Lung (tissue), 12 donors: Measurements from ENCODE around the gene FXYD7. TPM values are rescaled to one million over a fixed set of nuclear protein-coding genes. Genes with fewer than 3 reads are reported as not detected.

ENCODE experiments used
- ATAC-seq: fragments of 200-7000 bp; cut with Tn5 transposase; one replicate; pipeline ENCODE4 v1.9.1; 2020; ENCODE audit warnings: moderate number of reproducible peaks; ENCODE audit not compliant: insufficient read depth, low FRiP score
- DNase-seq, 3 donors: peaks; one replicate each; pipeline ENCODE4 v3.0.0-alpha.2; 2013 to 2017
- H3K27ac ChIP-seq, 2 donors: one replicate each; pipeline ENCODE4 v1.5.1; 2013; ENCODE audit warnings: mild to moderate bottlenecking in 2 of 2, moderate library complexity in 2 of 2, control low read depth in 1 of 2, inconsistent platforms in 1 of 2, low read depth in 1 of 2, low read length in 1 of 2
- H3K27me3 ChIP-seq, 3 donors: one replicate each; pipeline ENCODE4 v1.5.1; 2013; ENCODE audit warnings: low read length in 2 of 3; ENCODE audit not compliant: control insufficient read depth in 3 of 3, insufficient read depth in 3 of 3
- H3K36me3 ChIP-seq, 4 donors: one replicate each; pipeline ENCODE4 v1.5.1; 2013; ENCODE audit warnings: low read length in 4 of 4, mild to moderate bottlenecking in 1 of 4, moderate library complexity in 1 of 4; ENCODE audit not compliant: control insufficient read depth in 4 of 4, insufficient read depth in 4 of 4
- H3K4me1 ChIP-seq, 5 donors: one replicate each; pipeline ENCODE4 v1.5.1; 2013; ENCODE audit warnings: low read length in 5 of 5, mild to moderate bottlenecking in 2 of 5, moderate library complexity in 1 of 5; ENCODE audit not compliant: control insufficient read depth in 5 of 5, insufficient read depth in 5 of 5
- H3K4me3 ChIP-seq: one replicate; pipeline ENCODE4 v1.5.1; 2013; ENCODE audit warnings: mild to moderate bottlenecking, control low read depth, moderate library complexity
- H3K9ac ChIP-seq, 2 donors: one replicate each; pipeline ENCODE4 v1.5.1; 2013; ENCODE audit warnings: low read length in 2 of 2, control low read depth in 1 of 2; ENCODE audit not compliant: insufficient read depth in 1 of 2
- H3K9me3 ChIP-seq, 4 donors: one replicate each; pipeline ENCODE4 v1.5.1; 2013; ENCODE audit warnings: low read length in 3 of 4, mild to moderate bottlenecking in 1 of 4, moderate library complexity in 1 of 4; ENCODE audit not compliant: control insufficient read depth in 4 of 4, insufficient read depth in 3 of 4
- CTCF ChIP-seq: IDR thresholded peaks from 2 replicates; pipeline ENCODE4 v1.5.1; 2012; ENCODE audit warnings: mild to moderate bottlenecking; ENCODE audit errors: control extremely low read depth, extremely low read depth
- whole genome bisulfite sequencing, 2 donors: extraction: QIAGEN DNeasy Blood & Tissue Kit; methylation state at CpG; one replicate each; pipeline ENCODE4 v1.1.7; 2013; 5-methylcytosine and 5-hydroxymethylcytosine counted together
- polyA plus RNA-seq, 2 donors: library from polyadenylated mRNA; stranded (reverse); fragments of 200-250 nt; gene quantifications; one replicate each; pipeline ENCODE4 v1.2.1, GENCODE V29; 2013
- total RNA-seq, 2 donors: library from RNA; depleted of rRNA in 1 of 2; stranded (reverse); fragments of >200 nt in 1 of 2; gene quantifications; one replicate each; pipeline ENCODE4 v1.2.1, GENCODE V29; 2014 to 2021
- donor health status: control.
- donor health status: control.
- donor health status: Bipolar disorder and iron deficiency.
- donor health status: healthy.
- donor health status: DM: yes; HTN: yes; CAD: no.

Gene FXYD7
- total and polyA plus RNA-seq, 4 donors, result 0.31 to 0.39 TPM; not detected in 2

- H3K9ac ChIP-seq, result no peak overlapping the region
- peaks cover 0 to 50% (median 5%) of the 10 kb centered on the region in 4 donors for H3K36me3 ChIP-seq
- peaks cover 0 to 9% (median 2%) of the 10 kb centered on the region in 5 donors for H3K4me1 ChIP-seq
- ATAC-seq, result no peak
- no peak overlapping the region for H3K27ac ChIP-seq
- H3K9me3 ChIP-seq, result peaks cover 0 to 20% (median 4%) of the 10 kb centered on the region in 4 donors
- no peak for DNase-seq
- peaks cover 0 to 20% (median 7%) of the 10 kb centered on the region in 3 donors for H3K27me3 ChIP-seq
- H3K4me3 ChIP-seq, result no peak overlapping the region
- WGBS, 2 donors, result 91 to 94% methylated on average over 8 of the region's 8 CpGs
- TF ChIP-seq CTCF, result no peak
Observed at GRCh38 chr19:35159606-35160005, 16.6 kb downstream of the FXYD7 start.

GRCh38 chr19:35160629-35161433, 17.8 kb downstream of the FXYD7 start:
- Histone ChIP-seq H3K27me3 (peaks cover 0 to 14% (median 2%) of the 10 kb centered on the region in 3 donors), H3K4me3 (no peak overlapping the region), H3K9ac (no peak overlapping the region), H3K36me3 (peaks cover 0 to 55% (median 6%) of the 10 kb centered on the region in 4 donors), H3K27ac (no peak overlapping the region), H3K4me1 (peaks cover 0 to 5% (median 0%) of the 10 kb centered on the region in 5 donors), H3K9me3 (peaks cover 0 to 22% (median 6%) of the 10 kb centered on the region in 4 donors)
- ATAC-seq, result no peak
- WGBS, 2 donors, result 92 to 95% methylated on average over 9 of the region's 9 CpGs
- no peak for TF ChIP-seq CTCF
- no peak for DNase-seq

- no peak for TF ChIP-seq CTCF
- Histone ChIP-seq H3K9me3 (peaks cover 0 to 27% (median 11%) of the 10 kb centered on the region in 4 donors), H3K4me3 (no peak overlapping the region), H3K36me3 (peaks cover 0 to 60% (median 9%) of the 10 kb centered on the region in 4 donors), H3K27ac (no peak overlapping the region), H3K4me1 (peaks cover 0 to 4% (median 0%) of the 10 kb centered on the region in 5 donors), H3K9ac (no peak overlapping the region), H3K27me3 (peaks cover 0 to 8% (median 0%) of the 10 kb centered on the region in 3 donors)
- WGBS, 2 donors, result 93% methylated on average over 2 of the region's 2 CpGs
- no peak for ATAC-seq
- no peak for DNase-seq
Observed at GRCh38 chr19:35161434-35161743, 18.3 kb downstream of the FXYD7 start.
